DMS153 (cell line): ENCODE data around the gene KCNJ15.
A peak's percentile ranks its signal among the peaks of the same experiment; 100 is the strongest.

Experiments used
- DNase-seq: peaks from one replicate; lab custom pipeline; 2025; lab: John Stamatoyannopoulos, UW

The KCNJ15 gene

DNA sequence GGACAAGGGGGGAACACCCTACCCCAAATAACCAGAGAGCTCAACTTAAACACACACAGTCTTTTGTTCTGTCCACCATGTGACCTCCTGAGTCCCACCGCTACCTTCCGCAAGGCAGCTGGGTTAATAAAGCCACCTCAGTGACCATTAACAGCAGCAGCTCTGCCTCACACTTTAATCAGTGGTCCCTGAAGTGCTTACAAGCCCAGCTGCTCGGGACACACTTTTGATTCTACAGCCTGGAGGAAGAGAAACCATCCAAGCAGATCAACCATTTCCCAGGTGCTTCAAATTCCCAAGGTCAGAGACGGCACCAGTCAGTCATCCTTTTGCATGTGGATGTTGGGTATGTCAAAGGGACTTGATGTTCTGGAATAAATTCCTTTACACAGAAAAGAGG, 70.1 kb downstream of the KCNJ15 start:
- no peak for DNase-seq

DNA sequence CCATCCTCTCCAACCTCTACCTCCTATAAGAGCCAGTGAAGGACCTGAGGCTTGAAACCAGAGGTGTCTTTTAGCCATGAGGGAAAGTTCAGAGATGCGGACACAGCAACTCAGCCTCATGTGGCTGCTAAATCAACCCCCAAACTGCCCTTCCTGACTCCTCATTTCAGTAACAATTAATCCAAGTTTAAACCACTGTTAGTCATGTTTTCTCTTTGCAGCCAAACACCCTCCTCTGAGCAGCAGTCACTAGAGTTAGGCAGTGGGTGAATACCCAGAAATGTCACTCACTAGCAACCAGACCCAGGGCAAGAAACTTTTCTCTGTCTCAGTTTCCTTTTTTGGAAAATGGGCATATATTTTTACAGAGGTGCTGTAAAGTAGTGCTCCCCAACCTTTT, 71.2 kb downstream of the KCNJ15 start:
- no peak for DNase-seq

DNA sequence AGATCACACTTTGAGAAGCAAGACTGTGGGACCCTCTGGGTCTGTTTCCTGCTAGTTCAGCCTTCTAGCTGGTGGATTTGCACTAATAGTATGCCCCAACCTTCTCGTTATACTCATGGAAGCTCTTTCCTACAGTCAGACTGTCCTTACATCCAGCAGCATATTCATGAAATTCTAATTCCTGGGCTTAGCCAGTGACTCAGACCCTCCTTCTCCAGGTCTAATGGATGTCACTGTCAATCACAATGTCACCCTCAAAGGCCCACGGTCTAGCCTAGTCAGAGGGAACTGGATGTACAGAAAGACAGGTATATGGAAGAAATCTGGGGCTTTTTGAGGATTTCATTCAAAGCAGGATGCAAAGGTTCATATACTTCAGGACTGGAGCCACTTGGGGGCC, 72.4 kb downstream of the KCNJ15 start:
- DNase-seq: no peak

DNA sequence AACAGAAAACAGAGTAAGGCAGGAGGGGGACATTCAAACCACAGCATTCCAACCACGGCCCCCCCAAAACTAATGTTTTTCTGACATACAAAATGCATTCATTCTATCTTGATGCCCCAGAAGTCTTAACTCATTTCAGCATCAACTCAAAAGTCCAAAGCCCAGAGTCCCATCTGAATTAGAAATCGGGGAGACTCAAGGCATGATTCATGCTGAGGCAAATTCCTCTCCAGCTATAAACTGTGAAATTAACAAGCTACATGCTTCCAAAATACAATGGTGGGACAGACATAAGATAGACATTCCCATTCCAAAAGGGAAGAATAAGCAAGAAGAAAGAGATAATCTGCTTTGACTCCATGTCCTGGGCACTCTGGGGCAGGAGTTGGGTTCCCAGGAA, 73.9 kb downstream of the KCNJ15 start:
- DNase-seq: no peak

GRCh38 chr21:38333301-38334272, 76.8 kb downstream of the KCNJ15 start:
- no peak for DNase-seq

DNA sequence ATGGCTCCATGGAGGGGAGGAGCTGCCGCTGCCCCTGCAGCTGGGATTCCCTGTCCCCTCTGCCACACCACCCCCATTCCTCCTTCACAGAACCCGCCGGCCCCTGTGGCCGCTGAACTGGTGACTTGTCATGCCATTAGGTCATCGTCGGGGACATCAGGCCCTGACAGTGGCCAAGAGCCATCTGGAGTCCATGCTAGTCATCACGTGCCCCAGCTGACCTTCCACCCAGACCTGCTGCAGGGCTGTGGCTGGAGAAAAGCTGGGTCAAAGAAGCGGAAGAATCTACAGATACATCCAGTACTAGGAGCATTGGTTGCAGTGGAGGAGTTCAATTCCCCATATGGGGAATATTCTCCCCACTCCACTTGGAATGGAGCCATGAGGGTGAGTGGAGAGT, 78.1 kb downstream of the KCNJ15 start:
- DNase-seq: no peak

GRCh38 chr21:38337793-38338192, 81.0 kb downstream of the KCNJ15 start:
- no peak for DNase-seq

GRCh38 chr21:38340131-38340530, 83.3 kb downstream of the KCNJ15 start:
- no peak for DNase-seq

GRCh38 chr21:38341546-38342012, 84.8 kb downstream of the KCNJ15 start:
- no peak for DNase-seq

GRCh38 chr21:38342739-38343138, 85.9 kb downstream of the KCNJ15 start:
- no peak for DNase-seq

DNA sequence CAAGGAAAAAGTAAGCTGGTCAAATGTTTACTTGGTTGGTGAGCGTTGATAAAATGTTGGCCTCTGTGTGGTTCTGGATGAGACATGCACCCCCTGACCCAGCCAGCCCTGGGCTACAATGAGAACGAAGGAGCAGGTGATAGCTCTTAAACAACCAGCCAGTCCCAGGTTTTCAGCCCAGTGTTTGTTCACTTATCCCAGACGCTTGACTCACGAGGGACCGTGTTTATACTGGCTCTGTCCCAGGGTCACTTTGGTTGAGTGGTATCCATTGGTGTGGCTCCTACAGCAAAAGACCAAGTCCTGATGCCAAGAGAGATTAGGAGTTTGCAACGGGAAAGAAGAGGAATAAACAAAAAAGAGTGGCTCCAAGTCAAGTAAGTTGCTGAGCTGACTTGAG, 86.9 kb downstream of the KCNJ15 start:
- DNase-seq: peak; percentile 78

- peak; percentile 89 for DNase-seq
Measured at GRCh38 chr21:38346286-38346685, 89.5 kb downstream of the KCNJ15 start.

- peak; percentile 40 for DNase-seq
Measured at GRCh38 chr21:38349111-38349746, 92.4 kb downstream of the KCNJ15 start.

DNA sequence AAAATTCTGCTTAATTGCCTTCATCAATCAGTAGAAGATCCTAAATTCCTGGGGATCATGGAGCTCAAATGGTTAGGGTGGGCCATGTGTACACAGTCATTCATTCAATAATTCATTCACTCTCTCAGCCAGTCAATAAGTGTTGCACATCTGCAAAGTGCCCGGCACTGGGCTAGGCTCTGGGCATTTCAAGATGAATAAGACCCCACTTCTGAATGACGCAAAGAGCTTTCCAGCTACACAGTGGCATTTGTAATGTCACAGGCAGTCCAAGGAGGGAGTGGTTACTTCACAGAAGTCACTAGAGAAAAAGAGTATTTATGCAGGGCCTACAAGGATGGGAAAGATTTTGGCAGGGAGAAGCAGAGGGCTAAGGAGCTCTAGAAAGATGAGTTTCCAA, 93.2 kb downstream of the KCNJ15 start:
- DNase-seq: no peak

- DNase-seq: no peak
Measured at GRCh38 chr21:38350684-38351083, 93.9 kb downstream of the KCNJ15 start.

DNA sequence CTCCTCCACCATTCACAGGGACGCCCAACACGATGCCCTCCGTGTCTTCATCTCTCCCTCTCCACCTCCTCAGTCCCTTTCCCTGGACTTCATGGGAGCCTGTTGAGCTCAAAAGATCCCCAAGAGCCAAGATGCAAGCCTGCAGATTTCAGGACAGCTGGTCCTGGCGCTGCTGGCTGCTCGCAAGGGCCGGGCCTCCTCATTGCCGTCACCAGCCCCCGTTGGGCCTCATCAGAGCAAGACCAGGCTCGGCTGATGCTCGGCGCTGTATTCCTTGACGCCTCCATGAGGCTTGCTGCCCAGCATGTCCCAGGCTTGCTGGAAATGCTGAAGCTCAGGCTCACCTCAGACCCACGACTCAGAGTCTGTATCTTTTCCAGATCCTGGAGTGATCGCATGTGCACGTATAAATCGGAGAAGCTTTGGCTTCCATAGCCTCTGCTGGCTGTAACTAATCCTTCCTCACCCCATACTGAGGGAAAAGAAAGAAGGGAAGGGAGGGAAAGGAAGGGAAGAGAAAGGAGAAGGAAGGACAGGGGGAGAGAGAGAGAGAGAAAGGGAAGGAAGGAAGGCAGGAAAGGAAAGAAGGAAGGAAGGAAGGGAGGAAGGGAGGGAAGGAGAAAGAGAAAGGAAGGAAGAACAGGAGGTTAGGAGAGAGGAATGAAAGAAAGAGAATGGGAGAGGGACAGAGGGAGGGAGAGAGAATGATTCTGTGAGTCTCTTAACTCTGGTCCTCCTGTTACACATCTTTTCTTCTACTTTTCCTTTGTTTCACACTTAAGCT, 94.6 kb downstream of the KCNJ15 start:
- DNase-seq: no peak

GRCh38 chr21:38351961-38352521, 95.2 kb downstream of the KCNJ15 start:
- DNase-seq: peak; percentile 70

- DNase-seq: peak; percentile 65
Measured at GRCh38 chr21:38352536-38353219, 95.9 kb downstream of the KCNJ15 start.

GRCh38 chr21:38354231-38354630, 97.4 kb downstream of the KCNJ15 start:
- no peak for DNase-seq

DNA sequence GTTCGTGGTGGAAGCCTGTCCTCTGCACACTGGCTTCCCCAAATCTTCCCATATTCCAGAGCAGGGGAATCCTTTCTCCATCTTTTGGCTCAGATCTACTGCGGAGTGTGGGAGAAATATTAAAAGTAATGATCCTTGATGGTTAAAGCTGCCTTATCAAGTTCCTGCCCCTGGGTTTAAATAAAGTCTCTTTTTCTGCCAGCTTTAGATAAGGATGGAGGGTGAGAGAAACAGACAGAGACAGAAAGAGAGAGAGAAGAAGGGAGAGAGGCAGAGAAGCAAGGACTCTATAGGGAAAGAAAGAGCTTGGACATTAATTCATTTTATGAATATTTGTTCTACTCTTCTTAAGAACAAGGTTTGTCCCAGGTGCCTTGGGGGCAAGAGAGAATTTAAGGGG, 98.0 kb downstream of the KCNJ15 start:
- no peak for DNase-seq

DNA sequence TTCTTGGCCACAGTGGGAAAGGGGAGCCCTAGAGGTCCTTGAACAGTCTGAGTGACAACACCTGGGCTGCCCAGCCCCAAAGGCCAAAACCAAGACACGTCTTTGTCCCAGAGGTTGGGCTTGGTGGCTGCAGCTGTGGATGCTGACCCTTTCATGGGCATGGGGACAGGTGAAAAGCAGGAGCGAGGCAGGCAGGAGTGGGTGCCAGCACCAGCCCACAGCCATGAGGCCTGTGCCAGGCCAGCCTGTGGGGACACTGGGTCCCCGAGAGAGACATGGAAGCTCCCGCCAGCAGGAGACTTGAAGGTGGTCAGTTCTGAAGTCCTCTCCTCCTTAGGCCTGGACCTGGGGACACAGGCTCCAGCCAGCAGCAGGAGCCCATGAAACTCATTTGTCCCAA, 98.6 kb downstream of the KCNJ15 start:
- DNase-seq: no peak
